ENCODE results near the gene MYO1E. TPM values are rescaled to one million over a fixed set of nuclear protein-coding genes. Genes with fewer than 3 reads are reported as not detected.
A peak's percentile ranks its signal among the peaks of the same experiment; 100 is the strongest.

MYO1E gene
- total and polyA plus RNA-seq, 8 donors = 31.4 to 101 (median 39.9) TPM

DNA sequence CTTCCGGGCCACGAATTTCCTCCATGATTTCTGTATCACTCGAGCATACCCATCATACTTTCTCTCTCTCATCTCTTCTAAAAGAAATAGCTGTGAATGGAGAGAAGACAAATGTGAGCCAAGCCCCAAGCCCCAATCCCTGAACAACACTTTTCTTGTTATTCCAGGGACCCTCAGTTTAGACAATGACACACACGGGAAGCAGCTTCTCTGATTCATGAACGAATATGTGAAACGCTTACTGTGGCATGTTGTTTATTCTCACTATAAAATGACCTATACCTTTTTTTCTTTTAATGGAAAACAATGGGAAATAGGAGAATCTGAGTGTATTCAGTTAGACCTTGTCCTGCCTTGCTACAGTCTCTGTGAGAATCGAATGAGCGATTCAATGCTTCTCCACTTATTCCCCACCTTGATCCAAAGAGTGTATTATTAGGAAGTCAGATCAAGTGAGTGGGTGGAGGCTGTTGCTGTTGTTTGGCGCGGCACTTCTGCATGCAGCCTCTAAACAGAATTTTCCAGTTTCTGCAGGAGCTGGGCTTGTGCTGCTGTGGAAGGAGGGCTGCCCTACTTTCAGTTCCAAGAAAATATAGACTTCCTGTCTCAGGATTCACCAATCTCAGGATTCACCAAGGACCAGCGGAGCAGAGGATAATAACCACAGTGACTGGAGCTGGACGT, 198.4 kb downstream of the MYO1E start:
- peak overlapping the region; percentile 74 to 81 for H3K27ac ChIP-seq
- H3K27me3 ChIP-seq = no peaks in the 10 kb centered on the region
- intact Hi-C loops (cut with DNase I) = loop anchor here in 1 of 2 donors (10.0 kb wide), 2 partner anchors 71 to 321 kb away; no protein-coding TSS in a partner anchor
- TF ChIP-seq, protein P1, sequence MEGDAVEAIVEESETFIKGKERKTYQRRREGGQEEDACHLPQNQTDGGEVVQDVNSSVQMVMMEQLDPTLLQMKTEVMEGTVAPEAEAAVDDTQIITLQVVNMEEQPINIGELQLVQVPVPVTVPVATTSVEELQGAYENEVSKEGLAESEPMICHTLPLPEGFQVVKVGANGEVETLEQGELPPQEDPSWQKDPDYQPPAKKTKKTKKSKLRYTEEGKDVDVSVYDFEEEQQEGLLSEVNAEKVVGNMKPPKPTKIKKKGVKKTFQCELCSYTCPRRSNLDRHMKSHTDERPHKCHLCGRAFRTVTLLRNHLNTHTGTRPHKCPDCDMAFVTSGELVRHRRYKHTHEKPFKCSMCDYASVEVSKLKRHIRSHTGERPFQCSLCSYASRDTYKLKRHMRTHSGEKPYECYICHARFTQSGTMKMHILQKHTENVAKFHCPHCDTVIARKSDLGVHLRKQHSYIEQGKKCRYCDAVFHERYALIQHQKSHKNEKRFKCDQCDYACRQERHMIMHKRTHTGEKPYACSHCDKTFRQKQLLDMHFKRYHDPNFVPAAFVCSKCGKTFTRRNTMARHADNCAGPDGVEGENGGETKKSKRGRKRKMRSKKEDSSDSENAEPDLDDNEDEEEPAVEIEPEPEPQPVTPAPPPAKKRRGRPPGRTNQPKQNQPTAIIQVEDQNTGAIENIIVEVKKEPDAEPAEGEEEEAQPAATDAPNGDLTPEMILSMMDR (IDR thresholded peaks at IDR 0.05) = no peak
- no peak overlapping the region for H3K4me3 ChIP-seq
- ATAC-seq (peak; percentile 11), DNase-seq (no peak)
- H3K36me3 ChIP-seq = peaks cover 0 to 31% of the 10 kb centered on the region in 2 donors
- H3K4me1 ChIP-seq = peaks cover 0 to 29% of the 10 kb centered on the region in 2 donors
- H3K9me3 ChIP-seq = no peaks in the 10 kb centered on the region

DNA sequence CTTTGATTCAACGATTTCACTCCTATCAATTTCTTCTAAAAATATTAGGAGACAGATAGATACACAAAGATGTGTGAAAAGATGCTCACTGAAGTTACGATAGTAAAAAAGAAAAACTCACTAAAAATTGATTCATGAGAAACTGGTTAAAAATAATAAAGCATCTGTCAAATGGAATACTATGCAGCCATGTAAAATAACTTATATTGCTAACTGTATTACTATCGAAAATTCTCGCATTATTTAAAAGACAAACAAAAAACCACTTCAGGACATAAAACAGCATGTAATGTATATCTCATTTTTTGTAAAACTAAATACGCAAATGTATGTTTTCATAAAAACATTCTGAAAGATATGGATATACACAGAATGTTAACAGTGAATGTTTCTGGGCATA, 199.5 kb downstream of the MYO1E start:
- intact Hi-C loops (cut with DNase I) = loop anchor here in 1 of 2 donors (10.0 kb wide), 2 partner anchors 72 to 322 kb away; no protein-coding TSS in a partner anchor
- no peak for ATAC-seq

DNA sequence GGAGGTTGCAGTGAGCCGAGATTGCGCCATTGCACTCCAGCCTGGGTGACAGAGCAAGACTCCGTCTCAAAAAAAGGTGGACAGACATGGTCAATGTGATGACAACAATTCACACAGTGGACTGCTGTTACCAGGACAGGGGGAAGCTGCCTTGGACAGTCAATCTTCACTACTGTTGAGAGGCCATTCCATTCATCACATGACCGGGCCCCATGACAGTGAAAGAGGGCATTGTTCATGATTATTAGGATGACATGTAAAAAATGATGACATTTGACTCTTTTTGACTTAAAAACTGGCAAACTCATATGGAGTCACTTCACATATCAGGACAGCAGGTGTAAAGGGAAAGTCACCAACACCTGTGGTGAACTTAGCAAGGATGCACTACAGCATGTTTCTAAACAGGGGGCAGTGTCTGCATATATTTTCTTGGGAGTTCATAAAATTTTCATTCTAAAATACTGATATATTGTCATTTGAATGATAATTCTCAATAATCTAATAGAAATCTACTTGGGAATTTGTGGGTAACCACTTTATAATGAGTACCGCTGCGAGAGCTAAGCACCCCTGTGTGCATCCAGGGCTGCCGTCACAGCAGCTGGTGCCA, 200.3 kb downstream of the MYO1E start:
- H3K4me3 ChIP-seq = no peak overlapping the region
- peaks cover 0 to 23% of the 10 kb centered on the region in 2 donors for H3K36me3 ChIP-seq
- no peaks in the 10 kb centered on the region for H3K9me3 ChIP-seq
- DNase-seq (no peak), ATAC-seq (no peak)
- H3K27ac ChIP-seq = no peak overlapping the region
- TF ChIP-seq, protein P1 (IDR thresholded peaks at IDR 0.05) = no peak
- peaks cover 4 to 32% of the 10 kb centered on the region in 2 donors for H3K4me1 ChIP-seq
- no peaks in the 10 kb centered on the region for H3K27me3 ChIP-seq
- intact Hi-C loops (cut with DNase I) = loop anchor here in 1 of 2 donors (10.0 kb wide), 2 partner anchors 72 to 322 kb away; no protein-coding TSS in a partner anchor

More for the DNA sequence above, 199.5 kb downstream of the MYO1E start:
- Histone ChIP-seq H3K4me1 (peaks cover 4 to 35% of the 10 kb centered on the region in 2 donors), H3K9me3 (no peaks in the 10 kb centered on the region), H3K27me3 (no peaks in the 10 kb centered on the region), H3K27ac (no peak overlapping the region), H3K4me3 (no peak overlapping the region), H3K36me3 (peaks cover 0 to 28% of the 10 kb centered on the region in 2 donors)
- TF ChIP-seq, protein P1 (IDR thresholded peaks at IDR 0.05) = no peak
- DNase-seq = no peak

DNA sequence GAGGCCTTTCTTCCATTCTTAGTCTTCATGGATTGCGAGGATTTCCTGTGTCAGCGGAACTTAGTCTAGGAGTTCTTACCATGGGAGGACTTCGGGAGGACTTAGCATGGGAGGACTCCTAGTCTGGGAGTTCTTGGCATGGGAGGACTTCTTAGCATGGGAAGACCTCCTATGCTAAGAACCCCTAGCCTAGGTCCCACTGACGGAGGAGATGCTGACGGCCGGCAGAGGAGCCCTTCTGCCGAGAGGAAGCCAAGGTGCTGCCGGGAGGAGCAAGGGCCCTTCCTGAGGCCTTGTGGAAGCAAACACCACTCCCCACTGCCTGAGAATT, 201.6 kb downstream of the MYO1E start:
- Histone ChIP-seq H3K36me3 (peaks cover 0 to 23% of the 10 kb centered on the region in 2 donors), H3K4me3 (no peak overlapping the region), H3K9me3 (no peaks in the 10 kb centered on the region), H3K27me3 (no peaks in the 10 kb centered on the region), H3K27ac (no peak overlapping the region), H3K4me1 (peaks cover 4 to 32% of the 10 kb centered on the region in 2 donors)
- intact Hi-C loops (cut with DNase I) = loop anchor here in 1 of 2 donors (10.0 kb wide), 2 partner anchors 74 to 324 kb away; no protein-coding TSS in a partner anchor
- TF ChIP-seq, protein P1 (IDR thresholded peaks at IDR 0.05) = no peak
- ATAC-seq = no peak
- DNase-seq = no peak

Measured in left lung (tissue), 10 donors.